Stimulated activated CD4-positive, alpha-beta T cell treated with anti-CD3 and anti-CD28 coated beads, Interleukin-1b, Interleukin-23, amount 100 ng/mL, for 48 hours (primary cell): ENCODE measurements around the gene KXD1.

ENCODE experiments used
- DNase-seq: peaks from one replicate; pipeline ENCODE4 v3.0.0-alpha.2; 2020

The KXD1 gene

DNA sequence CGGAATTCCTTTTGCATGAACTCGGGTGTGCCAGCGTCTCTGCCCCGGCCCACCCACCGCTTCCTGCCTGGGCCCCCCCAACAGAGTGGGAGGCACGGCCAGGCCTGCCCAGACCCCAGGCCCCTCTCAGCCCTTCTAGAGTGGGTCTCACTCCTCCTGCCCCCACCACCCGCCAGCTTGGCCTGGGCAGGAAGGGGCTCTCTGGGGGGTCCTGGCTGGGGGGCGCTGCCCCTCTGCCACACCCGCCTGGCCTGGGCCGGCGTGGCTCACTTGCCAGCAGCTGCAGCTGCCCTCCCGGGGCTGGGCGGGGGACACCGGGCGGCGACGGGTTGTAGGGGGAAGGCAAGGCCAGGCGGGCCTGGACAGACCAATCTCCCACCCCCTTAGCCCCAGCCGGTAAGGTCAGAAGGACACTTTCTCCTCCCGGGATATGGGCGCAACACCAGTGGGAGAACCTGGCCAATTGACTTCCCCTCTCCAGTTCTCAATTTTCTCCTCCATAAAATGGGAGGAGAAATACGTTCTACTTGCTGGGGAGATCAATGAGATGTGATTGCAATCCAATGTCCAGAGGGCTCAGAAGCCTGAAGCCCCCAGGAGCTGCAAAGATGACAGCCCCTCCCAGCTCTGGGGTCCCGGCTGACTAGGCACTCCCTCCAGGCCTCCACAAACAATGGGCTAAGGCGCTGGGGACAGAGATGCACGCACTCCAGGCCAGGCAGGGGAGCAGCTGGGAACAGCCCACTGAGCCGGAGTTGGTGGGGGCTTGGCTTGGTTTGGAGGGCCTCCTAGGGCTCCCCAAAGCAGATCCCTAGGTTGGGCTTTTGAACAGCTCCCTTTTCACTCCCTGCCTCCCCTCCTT, 46.5 kb downstream of the KXD1 start:
- no peak for DNase-seq

DNA sequence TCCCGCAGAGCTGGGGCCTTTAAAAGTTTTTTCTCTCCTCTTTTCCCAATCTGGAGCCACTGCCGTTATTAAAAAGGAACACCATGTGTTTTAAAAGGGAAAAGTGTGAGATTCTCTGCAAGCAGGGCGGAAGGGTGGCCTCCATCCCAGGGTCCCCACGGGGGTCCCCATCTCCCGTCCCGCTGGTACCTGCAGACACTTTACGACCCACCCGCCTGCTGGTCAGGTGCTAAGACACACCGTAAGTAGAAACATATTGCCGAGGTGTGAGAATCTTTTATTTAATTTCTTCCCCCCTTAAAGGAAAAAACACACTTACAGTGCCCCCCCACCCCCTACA, 47.1 kb downstream of the KXD1 start:
- no peak for DNase-seq

DNA sequence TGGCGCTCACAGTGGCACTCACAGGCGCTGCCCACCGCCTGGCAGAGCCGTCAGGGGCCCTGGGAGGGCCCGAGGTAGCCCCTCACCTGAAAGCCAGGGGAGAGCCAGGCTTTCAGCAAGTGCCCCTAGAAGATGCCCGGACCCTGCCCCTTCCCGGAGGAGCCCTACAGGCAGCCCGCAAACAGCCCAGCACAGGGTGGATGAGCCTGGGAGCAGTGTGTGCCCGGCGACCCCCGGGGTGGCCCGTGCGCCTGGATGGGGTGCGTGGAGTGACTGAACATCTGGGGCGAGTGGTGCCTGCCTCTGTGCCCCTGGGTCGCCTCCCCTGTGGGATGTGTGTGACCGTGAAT, 47.5 kb downstream of the KXD1 start:
- DNase-seq, result no peak

DNA sequence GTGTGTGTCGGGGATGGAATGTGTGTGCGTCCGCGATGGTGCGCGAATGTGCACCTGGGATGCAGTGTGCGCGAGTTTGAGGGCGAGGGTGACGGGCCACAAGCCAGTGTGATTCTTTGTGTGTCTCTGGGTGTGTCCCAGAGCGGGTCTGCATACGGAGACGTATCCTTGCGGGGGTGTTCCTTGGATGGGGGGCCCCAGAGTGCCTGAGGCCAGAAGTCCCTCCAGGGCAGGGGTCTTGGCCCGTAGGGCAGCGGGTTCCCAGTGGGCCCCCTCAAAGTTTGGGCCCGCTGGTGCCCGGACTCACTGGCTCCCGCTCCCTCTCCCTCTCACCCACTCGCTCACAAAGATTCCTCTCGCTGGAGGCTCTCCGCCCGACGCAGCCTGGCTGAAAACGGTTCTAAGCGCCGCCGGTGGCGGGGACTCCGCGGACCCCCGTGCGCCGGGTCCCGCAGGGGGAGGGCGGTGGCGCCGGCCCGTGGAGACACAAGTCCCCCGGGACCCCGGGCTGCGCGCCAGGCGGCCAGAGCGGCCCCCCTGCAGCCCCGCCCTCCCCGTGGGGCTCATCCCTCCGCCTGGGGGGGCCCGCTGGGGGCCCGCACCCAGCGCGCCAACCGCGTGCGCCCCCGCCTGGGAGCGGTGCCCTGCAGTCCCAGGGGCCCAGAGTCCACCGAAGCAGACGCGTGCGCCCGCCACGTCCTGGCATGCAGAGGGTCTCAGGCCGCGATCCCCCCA, 48.0 kb downstream of the KXD1 start:
- no peak for DNase-seq

DNA sequence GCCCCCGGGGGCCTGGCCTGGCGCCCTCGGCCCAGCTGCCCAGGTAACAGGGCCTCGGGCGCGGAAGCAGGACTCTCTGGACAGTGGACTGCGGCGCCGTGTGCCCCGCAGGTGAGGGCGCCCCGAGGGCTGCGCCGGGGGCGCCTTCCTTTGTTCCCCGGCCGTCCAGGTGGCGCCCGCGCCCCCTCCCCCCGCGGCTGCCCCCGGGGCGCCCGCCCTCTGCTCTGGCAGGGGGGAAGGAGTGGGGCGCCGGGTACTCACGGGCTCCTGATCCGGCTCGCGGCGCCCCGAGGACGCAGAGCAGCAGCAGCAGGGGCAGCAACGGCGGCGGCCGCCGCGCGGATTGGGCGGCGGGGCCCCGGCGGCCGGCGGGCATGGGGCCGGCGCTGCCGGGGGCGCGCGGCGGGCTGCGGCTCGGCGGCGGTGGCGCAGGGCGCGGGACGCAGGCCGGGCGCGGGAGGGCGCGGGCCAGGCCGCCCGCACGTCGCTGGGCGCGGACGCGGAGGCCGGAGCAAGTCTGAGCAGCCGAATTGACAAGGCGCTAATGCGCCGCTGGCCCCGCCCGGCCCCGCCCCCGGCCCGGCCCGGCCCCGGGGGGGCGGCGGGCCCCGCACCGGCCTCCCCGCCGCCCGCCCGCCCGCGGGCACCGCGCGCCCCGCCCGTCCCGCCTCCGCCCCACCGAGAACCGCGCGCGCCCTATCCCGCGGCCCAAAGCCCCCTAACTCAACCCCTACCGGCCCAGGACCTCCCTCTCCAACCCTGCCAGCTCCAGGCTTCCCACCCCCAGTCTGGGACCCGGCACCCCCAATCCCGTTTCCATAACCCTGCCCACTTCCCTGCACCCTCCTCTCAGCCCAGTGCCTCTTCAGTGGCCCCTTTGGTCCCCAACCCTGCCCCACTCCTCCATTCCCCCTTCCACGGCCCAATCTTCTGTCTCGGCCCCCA, 48.9 kb downstream of the KXD1 start, which contains the start of gene CRLF1:
Gene CRLF1, minus strand, starts transcription at position 519 of the 945 bp plus-strand sequence. Its CDS starts 143 bp downstream, at position 376.
- no peak for DNase-seq

DNA sequence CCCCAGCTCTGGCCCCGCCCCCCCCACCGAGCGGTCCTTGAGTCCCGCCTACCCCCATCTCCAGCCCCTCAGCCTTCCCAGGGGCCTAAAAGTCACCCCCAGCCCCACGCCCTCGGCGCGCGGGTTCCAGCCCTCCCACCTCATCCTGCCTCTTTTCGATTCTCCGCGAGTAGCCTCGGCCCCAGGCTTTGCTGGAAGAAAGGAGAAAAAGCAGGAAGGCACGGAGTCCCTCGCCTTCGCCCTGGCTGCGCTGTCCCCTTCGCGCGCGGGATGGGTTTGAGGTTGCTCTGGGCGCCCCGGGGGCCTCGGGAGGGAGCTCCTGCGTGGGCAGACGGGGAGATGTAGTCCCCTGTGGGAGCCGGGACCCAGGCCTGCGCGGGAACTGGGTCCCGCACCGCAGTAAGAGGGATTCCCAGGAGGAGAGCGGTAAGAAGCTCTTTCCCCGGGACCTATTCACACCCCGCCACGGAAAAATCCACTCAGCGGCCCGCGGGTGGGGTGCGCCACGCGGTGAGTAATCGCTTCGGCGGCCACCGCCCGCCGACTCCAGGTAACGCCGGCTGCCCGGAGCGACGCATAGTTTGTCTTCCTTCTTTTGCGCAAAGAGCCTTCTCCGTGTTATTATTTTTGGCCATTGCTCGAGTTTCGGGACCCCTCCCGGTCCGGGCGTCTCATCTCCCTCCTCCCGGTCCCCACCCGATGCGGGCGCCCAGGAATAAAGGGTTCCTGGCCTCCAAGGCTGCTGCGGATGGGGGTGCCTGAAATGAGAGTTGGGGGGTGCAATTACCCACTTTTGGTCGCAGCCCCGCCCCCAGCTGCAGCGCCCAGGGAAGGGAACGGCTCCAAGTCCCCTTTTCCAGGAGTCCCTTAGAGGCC, 49.8 kb downstream of the KXD1 start:
- no peak for DNase-seq

DNA sequence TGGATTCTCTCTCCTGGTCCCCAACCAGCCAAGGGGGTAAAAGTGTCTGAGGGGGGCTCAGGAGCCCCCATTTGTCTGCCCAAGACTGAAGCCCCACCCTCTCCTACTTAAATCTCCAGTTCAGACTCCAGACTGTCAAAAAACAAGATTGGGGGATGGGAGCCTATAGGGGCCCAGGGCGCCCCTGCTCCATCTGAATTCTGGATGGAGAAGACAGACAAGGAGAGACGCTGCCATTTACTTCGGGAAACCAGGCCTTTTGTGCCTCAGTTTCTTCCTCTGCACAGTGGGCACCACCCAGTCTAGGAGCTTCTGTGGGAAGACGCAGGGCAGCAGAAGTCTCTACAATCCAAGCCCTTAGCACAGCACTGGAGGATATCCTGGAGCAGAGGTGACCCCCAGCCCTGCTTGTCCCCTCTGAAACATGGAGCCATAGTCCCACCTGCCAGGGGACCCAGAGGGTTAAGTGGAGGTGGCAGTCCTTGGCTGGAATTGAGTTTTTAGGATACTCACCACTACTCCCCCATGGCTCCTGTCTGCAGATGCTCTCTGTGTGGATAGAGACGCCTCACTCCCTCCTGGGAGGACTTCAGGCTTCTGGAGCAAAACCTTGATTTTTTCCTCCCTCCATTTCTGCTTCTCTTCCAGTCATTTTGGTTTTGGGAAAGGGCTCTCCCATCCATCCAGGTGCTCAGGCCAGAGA, 50.6 kb downstream of the KXD1 start:
- no peak for DNase-seq

DNA sequence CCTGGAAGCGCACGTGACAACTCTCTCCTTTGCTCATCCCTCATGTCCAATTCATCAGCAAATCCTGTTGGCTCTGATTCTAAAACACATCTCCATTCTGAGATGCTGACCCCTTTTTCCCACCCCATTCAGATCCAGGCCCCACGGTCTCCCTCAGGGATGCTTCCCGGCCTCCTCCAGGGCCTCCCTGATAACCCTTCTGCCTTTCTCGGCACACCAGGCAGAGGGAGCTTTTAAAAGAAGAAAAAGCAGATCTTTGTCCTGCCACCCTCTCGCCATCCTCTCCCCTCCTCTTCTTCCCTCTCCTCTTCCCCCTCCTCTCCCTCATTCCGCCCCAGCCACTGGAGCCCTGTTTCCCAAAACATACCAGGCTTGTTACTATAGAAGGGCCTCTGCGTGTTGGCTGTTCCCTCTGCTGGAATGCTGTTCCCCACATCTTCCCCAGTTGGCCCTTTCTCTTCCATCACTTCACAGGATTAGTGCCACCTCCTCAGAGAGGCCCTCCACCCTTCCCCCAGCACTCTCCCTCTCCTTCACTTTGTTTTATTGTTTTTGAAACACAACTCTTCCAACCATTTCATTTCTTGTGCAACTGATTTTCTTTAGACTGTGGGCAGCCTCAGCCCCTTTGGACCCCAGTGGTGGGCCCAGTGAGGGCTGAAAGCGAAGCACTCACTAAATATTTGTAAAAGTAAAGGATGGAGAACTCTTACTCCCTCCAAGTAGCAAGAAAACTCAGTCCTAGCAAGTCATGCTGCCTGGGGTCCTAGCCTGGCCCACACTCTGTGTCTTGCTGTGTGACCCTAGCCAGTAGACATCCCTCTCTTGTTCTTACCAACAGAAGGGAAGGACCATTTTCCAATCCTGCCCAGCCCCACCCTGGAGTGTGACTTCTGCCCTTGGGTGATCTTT, 51.4 kb downstream of the KXD1 start:
- no peak for DNase-seq

DNA sequence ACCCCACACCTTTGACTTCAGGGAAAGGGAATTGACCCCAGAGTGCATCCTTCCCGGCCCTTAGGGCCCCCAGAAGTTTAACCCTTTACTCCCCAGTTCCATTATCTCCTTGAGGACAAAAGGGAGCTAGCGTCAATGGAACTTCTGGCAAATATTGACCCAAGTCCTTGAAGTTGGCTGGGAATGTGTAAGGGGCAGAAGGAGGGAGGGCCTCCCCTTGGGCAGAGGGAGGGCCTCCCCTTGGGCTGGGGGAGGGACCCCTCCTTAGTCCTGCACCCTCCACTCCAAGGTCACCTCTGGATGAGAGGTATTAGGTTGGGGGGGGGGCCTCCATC, 52.0 kb downstream of the KXD1 start:
- no peak for DNase-seq

DNA sequence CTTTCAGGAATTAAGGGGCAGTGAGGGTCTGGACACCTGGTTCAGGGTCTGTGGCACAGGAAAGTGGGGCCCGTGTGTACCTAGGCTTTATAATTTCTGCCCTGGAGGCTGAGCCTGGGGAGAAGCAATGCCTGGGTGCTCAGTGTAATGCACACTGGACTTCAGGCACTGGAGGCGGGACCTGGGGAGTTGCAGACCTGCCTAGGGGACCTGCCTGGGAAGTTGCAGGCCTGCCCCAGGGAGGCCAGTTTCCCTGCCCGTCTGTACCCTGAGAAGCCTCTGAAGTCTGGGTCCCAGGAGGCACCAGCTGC, 52.5 kb downstream of the KXD1 start:
- DNase-seq, result no peak

DNA sequence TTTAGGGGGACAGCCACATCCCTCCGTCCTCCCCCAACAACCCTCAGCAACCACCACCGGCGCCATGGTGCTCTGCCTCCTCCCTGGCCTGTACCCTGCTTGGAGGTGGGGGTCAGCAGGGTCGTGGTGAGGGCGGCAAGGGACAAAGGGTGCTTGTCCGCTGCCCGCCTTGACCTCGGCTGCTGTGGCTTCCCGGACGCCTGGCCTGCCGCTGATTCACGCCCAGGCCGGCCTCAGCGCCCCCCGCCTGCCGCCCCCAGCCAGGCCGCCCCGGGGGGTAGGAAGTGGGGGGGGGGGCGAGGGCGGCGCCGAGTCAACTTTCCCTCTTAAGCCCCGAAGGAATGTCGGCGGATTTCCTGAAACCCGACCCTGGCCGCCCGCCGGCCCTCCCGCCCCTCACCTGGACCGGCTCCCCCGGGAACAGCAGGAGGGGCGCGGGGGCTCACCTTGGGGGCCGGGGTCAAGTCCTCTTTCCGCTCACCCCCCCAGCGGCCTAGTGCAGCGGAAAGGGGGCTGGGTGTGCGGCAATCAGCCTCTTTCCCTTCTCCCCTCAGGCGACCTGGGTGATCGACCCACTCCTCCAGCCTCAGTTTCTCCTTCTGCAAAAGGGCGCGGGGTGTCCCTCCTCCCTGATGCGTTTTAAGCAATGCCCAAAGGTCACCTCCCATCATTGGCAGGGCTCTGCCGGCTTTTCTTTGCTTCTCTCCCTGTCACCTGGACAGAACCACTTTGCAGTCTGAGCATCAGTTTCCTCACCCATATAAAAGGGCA, 53.1 kb downstream of the KXD1 start:
- DNase-seq, result no peak

DNA sequence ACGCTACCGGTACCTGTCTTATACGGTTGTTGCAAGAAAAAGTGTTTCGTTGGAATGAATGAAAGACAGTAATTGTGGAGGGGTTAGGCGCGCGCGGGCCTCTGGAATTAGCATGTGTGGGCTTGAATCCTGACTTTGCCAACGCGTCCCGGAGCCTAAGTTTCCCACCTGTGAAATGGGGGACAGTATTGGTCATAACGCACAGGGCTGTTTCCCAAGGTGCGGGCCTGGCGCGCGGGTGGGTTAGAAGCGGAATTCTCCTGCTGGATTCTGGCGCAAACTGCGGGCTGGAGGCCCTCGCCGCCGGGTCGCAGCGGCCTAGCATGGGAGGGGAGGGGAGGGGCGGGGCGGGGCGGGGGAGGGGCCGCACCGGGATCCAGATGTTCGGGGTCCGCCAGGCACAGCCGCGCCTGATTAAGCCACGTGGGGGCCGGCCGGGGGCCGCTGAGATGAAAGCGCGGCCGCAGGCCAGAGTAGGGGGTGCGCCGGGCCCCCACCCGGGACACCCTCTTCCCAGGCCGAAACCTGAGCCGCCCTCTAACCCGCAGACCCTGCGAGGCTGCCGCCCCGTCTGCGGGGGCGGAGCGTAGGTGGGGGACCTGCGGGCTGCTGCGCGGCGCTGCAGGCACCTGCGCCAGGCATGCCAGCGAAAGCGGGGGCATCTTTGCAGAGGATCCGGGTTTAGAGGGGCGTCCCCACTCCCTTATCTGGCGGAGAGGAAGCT, 53.8 kb downstream of the KXD1 start:
- no peak for DNase-seq

DNA sequence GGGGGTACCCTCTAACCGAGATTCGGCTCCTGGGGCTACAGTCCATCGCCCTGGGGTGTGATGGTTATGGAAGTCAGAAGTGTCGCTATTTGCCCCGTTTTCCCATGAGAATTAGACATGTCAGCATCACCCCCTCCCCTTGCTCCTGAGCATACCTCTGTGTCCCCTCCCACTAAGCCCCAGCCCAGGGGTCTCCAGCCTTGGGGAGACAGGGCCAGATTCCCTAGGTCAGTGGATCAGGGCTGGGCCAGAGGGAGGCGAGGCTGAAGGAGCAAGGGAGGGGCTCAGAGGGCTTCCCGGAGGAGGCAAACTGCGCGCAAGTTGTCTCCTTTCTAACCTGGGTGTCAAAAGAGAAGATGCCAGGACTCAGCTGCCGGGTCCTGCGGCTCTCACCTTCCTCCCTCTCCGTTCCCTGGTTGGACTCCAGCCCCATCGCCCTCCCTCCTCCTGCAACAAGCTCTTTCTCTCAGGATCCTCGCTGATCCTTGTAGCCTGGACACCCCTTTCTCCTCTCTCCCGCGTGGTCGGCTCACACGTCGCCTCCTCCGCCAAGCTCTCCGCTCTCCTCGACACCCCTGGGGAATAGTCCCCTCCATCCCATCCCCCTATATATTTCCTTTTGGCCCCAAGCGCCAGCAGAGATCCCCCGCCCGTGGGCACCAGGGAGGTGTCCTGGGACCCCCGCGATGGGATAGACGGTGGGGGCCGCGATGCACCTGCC, 54.5 kb downstream of the KXD1 start:
- no peak for DNase-seq

DNA sequence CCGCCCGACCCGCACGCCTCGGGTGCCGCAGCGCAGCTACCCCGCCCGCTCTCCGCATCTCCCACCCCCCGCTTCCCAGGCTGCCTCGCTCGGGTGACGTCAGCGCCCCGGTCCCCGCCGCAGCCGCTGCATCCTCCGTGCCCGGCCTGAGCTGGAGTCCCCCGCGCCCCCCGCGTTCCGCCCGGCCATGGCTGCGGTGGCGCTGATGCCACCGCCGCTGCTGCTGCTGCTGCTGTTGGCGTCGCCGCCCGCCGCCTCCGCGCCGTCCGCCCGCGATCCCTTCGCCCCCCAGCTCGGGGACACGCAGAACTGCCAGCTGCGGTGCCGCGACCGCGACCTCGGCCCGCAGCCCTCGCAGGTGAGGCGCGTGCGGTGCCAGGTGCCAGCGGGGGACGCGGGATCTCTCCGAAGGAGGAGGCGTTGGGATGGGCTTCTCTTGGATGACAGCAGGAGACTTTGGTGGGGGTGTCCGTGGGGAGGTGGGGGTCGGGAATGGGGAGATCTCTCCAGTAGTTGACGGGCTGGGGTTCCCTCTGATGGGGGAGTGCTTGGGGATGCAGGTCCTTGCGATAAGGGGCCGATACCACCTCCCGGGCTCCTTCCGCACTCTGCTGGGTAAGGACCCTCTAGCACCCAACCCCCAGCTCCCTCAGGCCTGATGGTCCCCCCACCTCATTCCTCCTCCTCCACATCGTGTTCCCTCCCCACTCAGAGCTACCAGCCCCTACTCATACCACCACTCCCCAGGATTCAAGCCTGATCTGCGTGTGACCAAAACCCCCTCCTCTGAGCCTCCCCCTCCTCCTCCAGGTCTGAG, 55.3 kb downstream of the KXD1 start, which contains the start of gene TMEM59L:
Gene TMEM59L, plus strand, starts transcription at position 99 of the 817 bp plus-strand sequence. Its CDS starts 89 bp downstream, at position 188.
- DNase-seq, result no peak

DNA sequence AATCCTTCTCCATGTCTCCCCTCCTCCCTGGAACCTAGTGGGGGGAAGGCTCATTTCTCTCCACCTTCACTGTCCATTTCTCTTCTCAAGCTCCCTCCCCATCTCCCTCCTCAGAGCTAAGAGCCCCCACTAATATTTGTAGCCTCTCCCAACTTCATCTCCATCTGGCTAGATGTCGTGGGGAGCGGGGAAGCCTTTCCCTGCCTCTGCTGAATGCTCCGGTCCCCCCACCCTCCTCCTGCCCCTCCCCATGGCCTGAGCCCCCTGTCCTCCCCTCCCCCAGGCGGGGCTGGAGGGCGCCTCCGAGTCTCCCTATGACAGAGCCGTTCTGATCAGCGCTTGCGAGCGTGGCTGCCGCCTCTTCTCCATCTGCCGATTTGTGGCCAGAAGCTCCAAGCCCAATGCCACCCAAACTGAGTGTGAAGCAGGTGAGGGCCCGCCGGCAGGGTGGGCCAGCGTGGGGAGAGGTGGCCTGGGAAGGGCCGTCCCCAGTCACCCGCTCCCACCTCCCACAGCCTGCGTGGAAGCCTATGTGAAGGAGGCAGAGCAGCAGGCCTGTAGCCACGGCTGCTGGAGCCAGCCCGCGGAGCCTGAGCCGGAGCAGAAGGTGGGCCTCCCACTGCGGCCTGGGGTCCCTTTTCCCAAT, 56.0 kb downstream of the KXD1 start:
- no peak for DNase-seq

DNA sequence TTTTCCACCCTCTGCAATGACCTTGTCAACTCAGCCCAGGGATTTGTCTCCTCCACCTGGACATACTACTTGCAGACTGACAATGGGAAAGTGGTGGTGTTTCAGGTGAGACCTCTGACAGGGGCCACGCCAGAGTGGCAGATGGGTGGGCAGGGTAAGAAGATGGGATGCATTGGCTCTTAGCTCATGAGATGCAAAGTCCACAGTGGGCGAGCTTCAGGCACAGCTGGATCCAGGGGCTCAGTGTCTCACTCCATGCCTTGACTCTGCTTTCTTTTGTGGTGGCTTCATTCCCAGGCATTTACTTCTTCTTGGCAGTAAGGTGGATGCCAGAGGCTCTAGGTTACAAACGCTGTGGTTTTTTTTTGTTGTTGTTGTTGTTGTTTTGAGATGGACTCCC, 58.4 kb downstream of the KXD1 start:
- no peak for DNase-seq

DNA sequence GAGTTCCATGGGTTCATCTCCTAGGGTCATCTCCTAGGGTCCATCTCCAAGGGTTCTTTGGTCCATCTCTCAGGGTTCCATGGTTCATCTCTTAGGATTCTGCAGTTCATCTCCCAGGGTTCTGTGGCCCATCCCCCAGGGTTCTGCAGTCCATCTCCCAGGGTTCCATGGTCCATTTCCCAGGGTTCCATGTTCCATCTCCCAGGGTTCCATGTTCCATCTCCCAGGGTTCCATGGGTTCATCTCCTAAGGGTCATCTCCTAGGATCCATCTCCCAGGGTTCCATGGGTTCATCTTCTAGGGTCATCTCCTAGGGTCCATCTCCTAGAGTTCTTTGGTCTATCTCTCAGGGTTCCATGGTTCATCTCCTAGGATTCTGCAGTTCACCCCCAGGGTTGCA, 59.9 kb downstream of the KXD1 start:
- DNase-seq, result no peak
